Measurements from ENCODE around the gene RAD51B.

GRCh38 chr14:68774771-68775613 is 955.4 kb downstream of the RAD51B start:
- TF ChIP-seq CTCF (IDR thresholded peaks at IDR 0.05), result no peak
- no peak for TF ChIP-seq POLR2AphosphoS5 (IDR thresholded peaks at IDR 0.05)
